Osteoblast (primary cell): ENCODE data around the gene SLC39A10. TPM values are rescaled to one million over a fixed set of nuclear protein-coding genes. Genes with fewer than 3 reads are reported as not detected.

Experiments
- DNase-seq: peaks from one replicate; pipeline ENCODE4 v3.0.0; 2011; ENCODE audit warnings: low spot score, mixed read lengths; ENCODE audit not compliant: insufficient read length; ENCODE audit errors: missing footprints
- H2AFZ ChIP-seq: 2 replicates; pipeline ENCODE4 v1.6.0; 2011; ENCODE audit warnings: mild to moderate bottlenecking, low read length
- H3K27ac ChIP-seq: 2 replicates; pipeline ENCODE4 v1.5.1; 2011; ENCODE audit warnings: mild to moderate bottlenecking, low read depth, low read length, moderate library complexity
- H3K27me3 ChIP-seq: 2 replicates; pipeline ENCODE4 v1.6.0; 2012; ENCODE audit warnings: mild to moderate bottlenecking, control low read depth, inconsistent platforms, low read length, moderate library complexity; ENCODE audit not compliant: insufficient read depth
- H3K36me3 ChIP-seq: 2 replicates; pipeline ENCODE4 v1.5.1; 2011; ENCODE audit warnings: mild to moderate bottlenecking, low read length, control low read depth, moderate library complexity; ENCODE audit not compliant: insufficient read depth
- H3K4me1 ChIP-seq: 2 replicates; pipeline ENCODE4 v1.5.1; 2011; ENCODE audit warnings: mild to moderate bottlenecking, low read length, control low read depth, moderate library complexity; ENCODE audit not compliant: insufficient read depth
- H3K4me2 ChIP-seq: 2 replicates; pipeline ENCODE4 v1.6.0; 2011; ENCODE audit warnings: mild to moderate bottlenecking, low read length; ENCODE audit not compliant: insufficient read depth
- H3K4me3 ChIP-seq: fragments of 200-600 bp; sonication (generic); 3 replicates; pipeline ENCODE4 v1.5.1; 2012; ENCODE audit warnings: mild to moderate bottlenecking, low read length, inconsistent platforms; ENCODE audit not compliant: insufficient read depth
- H3K79me2 ChIP-seq: 2 replicates; pipeline ENCODE4 v1.6.0; 2012; ENCODE audit warnings: mild to moderate bottlenecking, low read length, control low read depth, inconsistent platforms; ENCODE audit not compliant: insufficient read depth
- H3K9me3 ChIP-seq: 2 replicates; pipeline ENCODE4 v1.5.1; 2011; ENCODE audit warnings: low read depth, low read length, control low read depth
- H4K20me1 ChIP-seq: 2 replicates; pipeline ENCODE4 v1.6.0; 2012; ENCODE audit warnings: mild to moderate bottlenecking, low read length, control low read depth; ENCODE audit not compliant: insufficient read depth
- small RNA-seq: library from RNA; depleted of rRNA; stranded (forward); fragments of <200 nt; gene quantifications from one replicate; pipeline ENCODE3, GENCODE V24; 2012
- total RNA-seq: library from RNA; depleted of rRNA; stranded (reverse); fragments of >200 nt; gene quantifications from 2 replicates; pipeline ENCODE4 v1.2.3, GENCODE V29; 2012
- TF ChIP-seq, protein P1 (sequence below): IDR thresholded peaks from 2 replicates; pipeline ENCODE4 v1.5.1; 2011; ENCODE audit warnings: mild to moderate bottlenecking, low read depth, low read length, moderate library complexity; ENCODE audit errors: extremely low read depth

Gene SLC39A10
- total RNA-seq, 1 donor: 31.8 TPM

DNA sequence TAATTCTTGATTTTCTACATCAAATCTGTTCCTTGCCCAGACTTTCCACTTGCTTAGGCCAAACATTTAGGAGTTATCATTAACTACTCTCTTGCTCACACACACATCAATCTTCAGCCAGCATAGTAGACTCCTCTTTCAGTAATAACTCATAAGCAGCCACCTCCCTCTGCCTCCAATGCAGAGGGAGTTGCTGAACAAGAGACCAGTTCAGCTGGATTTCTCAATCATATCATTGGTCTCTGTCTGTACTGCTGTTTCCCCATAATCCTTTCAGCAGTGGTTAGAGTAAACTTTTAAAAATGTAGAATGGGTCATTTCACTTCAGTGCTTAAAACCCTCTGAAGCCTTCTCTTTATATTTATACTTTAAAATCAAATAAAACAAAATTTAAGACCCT lies 112.9 kb downstream of the SLC39A10 start:
- Histone ChIP-seq H3K4me2 (no peak overlapping the region), H3K9me3 (no peaks in the 10 kb centered on the region), H3K79me2 (no peaks in the 10 kb centered on the region), H3K4me1 (peaks cover 4% of the 10 kb centered on the region), H3K27ac (no peak overlapping the region), H2AFZ (no peak overlapping the region), H3K27me3 (no peaks in the 10 kb centered on the region), H3K36me3 (no peaks in the 10 kb centered on the region), H3K4me3 (no peak overlapping the region), H4K20me1 (no peaks in the 10 kb centered on the region)
- DNase-seq: no peak
- TF ChIP-seq, protein P1, sequence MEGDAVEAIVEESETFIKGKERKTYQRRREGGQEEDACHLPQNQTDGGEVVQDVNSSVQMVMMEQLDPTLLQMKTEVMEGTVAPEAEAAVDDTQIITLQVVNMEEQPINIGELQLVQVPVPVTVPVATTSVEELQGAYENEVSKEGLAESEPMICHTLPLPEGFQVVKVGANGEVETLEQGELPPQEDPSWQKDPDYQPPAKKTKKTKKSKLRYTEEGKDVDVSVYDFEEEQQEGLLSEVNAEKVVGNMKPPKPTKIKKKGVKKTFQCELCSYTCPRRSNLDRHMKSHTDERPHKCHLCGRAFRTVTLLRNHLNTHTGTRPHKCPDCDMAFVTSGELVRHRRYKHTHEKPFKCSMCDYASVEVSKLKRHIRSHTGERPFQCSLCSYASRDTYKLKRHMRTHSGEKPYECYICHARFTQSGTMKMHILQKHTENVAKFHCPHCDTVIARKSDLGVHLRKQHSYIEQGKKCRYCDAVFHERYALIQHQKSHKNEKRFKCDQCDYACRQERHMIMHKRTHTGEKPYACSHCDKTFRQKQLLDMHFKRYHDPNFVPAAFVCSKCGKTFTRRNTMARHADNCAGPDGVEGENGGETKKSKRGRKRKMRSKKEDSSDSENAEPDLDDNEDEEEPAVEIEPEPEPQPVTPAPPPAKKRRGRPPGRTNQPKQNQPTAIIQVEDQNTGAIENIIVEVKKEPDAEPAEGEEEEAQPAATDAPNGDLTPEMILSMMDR: no peak

GRCh38 chr2:195779491-195779890 lies 122.5 kb downstream of the SLC39A10 start:
- DNase-seq: no peak
- TF ChIP-seq, protein P1: peak; percentile 8

GRCh38 chr2:195782156-195782555 lies 125.1 kb downstream of the SLC39A10 start:
- no peak overlapping the region for H3K4me3 ChIP-seq
- H3K27me3 ChIP-seq: no peaks in the 10 kb centered on the region
- TF ChIP-seq, protein P1: no peak
- H3K4me1 ChIP-seq: no peaks in the 10 kb centered on the region
- no peak overlapping the region for H3K4me2 ChIP-seq
- no peaks in the 10 kb centered on the region for H3K9me3 ChIP-seq
- H2AFZ ChIP-seq: no peak overlapping the region
- no peak for DNase-seq
- no peaks in the 10 kb centered on the region for H3K79me2 ChIP-seq
- no peak overlapping the region for H3K27ac ChIP-seq
- no peaks in the 10 kb centered on the region for H3K36me3 ChIP-seq
- no peaks in the 10 kb centered on the region for H4K20me1 ChIP-seq

More at GRCh38 chr2:195779491-195779890, 122.5 kb downstream of the SLC39A10 start:
- Histone ChIP-seq H3K4me1 (no peaks in the 10 kb centered on the region), H3K79me2 (no peaks in the 10 kb centered on the region), H3K27me3 (no peaks in the 10 kb centered on the region), H4K20me1 (no peaks in the 10 kb centered on the region), H3K4me2 (no peak overlapping the region), H3K36me3 (no peaks in the 10 kb centered on the region), H3K27ac (no peak overlapping the region), H3K9me3 (no peaks in the 10 kb centered on the region), H3K4me3 (no peak overlapping the region), H2AFZ (no peak overlapping the region)

Small RNA genes within 50 kb of the gene (small RNA-seq; reads per million reads assigned to genes)
- not detected for gene RNU6-915P
